Measurements from ENCODE around the gene GIMAP1. TPM values are rescaled to one million over a fixed set of nuclear protein-coding genes. Genes with fewer than 3 reads are reported as not detected.

Gene GIMAP1
- total and polyA plus RNA-seq, 9 donors = 0.58 to 6.2 (median 2.7) TPM

GRCh38 chr7:150753239-150753638 is 36.8 kb downstream of the GIMAP1 start:
- TF ChIP-seq POLR2A (IDR thresholded peaks at IDR 0.05) = no peak
- TF ChIP-seq EP300 (IDR thresholded peaks at IDR 0.05) = no peak
- no peak for TF ChIP-seq CTCF (IDR thresholded peaks at IDR 0.05)

GRCh38 chr7:150753826-150754603 is 37.6 kb downstream of the GIMAP1 start:
- H3K27me3 ChIP-seq = no peaks in the 10 kb centered on the region
- intact Hi-C loops (cut with DNase I) = no loop called here
- no peak for TF ChIP-seq EP300 (IDR thresholded peaks at IDR 0.05)
- TF ChIP-seq CTCF (IDR thresholded peaks at IDR 0.05) = no peak
- no peak for TF ChIP-seq POLR2A (IDR thresholded peaks at IDR 0.05)
- no peak overlapping the region for H3K4me3 ChIP-seq
- H3K36me3 ChIP-seq = no peaks in the 10 kb centered on the region
- no peaks in the 10 kb centered on the region for H3K9me3 ChIP-seq
- H3K27ac ChIP-seq = no peak overlapping the region
- 26 to 40% (median 38%) methylated on average over 3 of the region's 3 CpGs for WGBS, 3 donors
- no peak for DNase-seq
- peaks cover 2% of the 10 kb centered on the region for H3K4me1 ChIP-seq (ENCODE audit: insufficient read depth)

More at GRCh38 chr7:150753239-150753638, 36.8 kb downstream of the GIMAP1 start:
- no peak for DNase-seq
- H3K4me3 ChIP-seq = no peak overlapping the region
- WGBS, 3 donors = 73 to 77% (median 73%) methylated on average over 6 of the region's 6 CpGs
- no peaks in the 10 kb centered on the region for H3K9me3 ChIP-seq
- no peaks in the 10 kb centered on the region for H3K36me3 ChIP-seq
- intact Hi-C loops (cut with DNase I) = no loop called here
- H3K4me1 ChIP-seq (ENCODE audit: insufficient read depth) = peaks cover 2% of the 10 kb centered on the region
- H3K27me3 ChIP-seq = no peaks in the 10 kb centered on the region
- H3K27ac ChIP-seq = no peak overlapping the region

- no peaks in the 10 kb centered on the region for H3K36me3 ChIP-seq
- H3K4me3 ChIP-seq = no peak overlapping the region
- TF ChIP-seq EP300 (IDR thresholded peaks at IDR 0.05) (no peak), CTCF (IDR thresholded peaks at IDR 0.05) (no peak), POLR2A (IDR thresholded peaks at IDR 0.05) (no peak)
- no peak for DNase-seq
- H3K27me3 ChIP-seq = no peaks in the 10 kb centered on the region
- H3K27ac ChIP-seq = no peak overlapping the region
- H3K9me3 ChIP-seq = no peaks in the 10 kb centered on the region
- intact Hi-C loops (cut with DNase I) = no loop called here
- H3K4me1 ChIP-seq (ENCODE audit: insufficient read depth) = peaks cover 2% of the 10 kb centered on the region
These were observed 38.5 kb downstream of the GIMAP1 start for GRCh38 chr7:150754951-150755350.

DNA sequence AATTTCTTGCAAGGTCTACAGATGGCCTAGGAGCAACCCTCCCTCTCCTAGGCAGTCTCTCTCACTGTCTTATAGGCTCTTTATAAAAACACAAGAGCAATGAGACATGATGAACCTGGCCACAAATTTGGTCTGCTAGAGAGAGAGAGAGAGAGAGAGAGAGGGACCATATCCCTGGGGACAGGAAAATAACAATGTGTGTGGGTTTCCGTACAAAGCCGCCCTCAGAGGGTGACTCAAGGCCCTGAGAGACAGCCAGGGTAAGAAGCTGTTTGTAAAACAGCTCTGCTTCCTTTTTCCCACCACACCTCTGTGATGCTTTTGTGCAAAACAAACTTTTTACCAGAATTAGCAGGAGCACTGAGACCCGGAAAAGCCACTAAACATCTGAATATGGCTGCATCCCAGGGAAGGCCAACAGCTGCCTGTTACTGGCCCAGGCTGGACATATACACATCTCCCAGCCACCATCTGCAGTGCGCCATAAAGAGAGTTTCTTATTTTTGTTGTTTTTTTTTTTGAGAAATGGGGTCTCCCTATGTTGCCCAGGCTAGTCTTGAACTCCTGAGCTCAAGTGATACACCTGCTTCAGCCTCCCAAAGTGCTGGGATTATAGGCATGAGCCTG is 39.2 kb downstream of the GIMAP1 start:
- Histone ChIP-seq H3K36me3 (no peaks in the 10 kb centered on the region), H3K4me1 (ENCODE audit: insufficient read depth) (peaks cover 2% of the 10 kb centered on the region), H3K4me3 (no peak overlapping the region), H3K27ac (no peak overlapping the region), H3K9me3 (no peaks in the 10 kb centered on the region), H3K27me3 (no peaks in the 10 kb centered on the region)
- 63 to 81% (median 68%) methylated on average over 4 of the region's 4 CpGs for WGBS, 3 donors
- intact Hi-C loops (cut with DNase I) = no loop called here
- TF ChIP-seq POLR2A (IDR thresholded peaks at IDR 0.05) (no peak), EP300 (IDR thresholded peaks at IDR 0.05) (no peak)
- no peak for DNase-seq

- TF ChIP-seq EP300 (IDR thresholded peaks at IDR 0.05) (no peak), CTCF (IDR thresholded peaks at IDR 0.05) (no peak), POLR2A (IDR thresholded peaks at IDR 0.05) (no peak)
- no peak for DNase-seq
- peaks cover 2% of the 10 kb centered on the region for H3K4me1 ChIP-seq (ENCODE audit: insufficient read depth)
- no peak overlapping the region for H3K4me3 ChIP-seq
- no peak overlapping the region for H3K27ac ChIP-seq
- WGBS, 3 donors = 83 to 86% (median 85%) methylated on average over 3 of the region's 3 CpGs
- no peaks in the 10 kb centered on the region for H3K36me3 ChIP-seq
- H3K27me3 ChIP-seq = no peaks in the 10 kb centered on the region
- H3K9me3 ChIP-seq = no peaks in the 10 kb centered on the region
- intact Hi-C loops (cut with DNase I) = no loop called here
These were observed 39.8 kb downstream of the GIMAP1 start for GRCh38 chr7:150756166-150756565.

Measured in ovary (tissue), 9 donors.